Osteoblast (primary cell): Measurements from ENCODE around the gene KCNJ4. TPM values are rescaled to one million over a fixed set of nuclear protein-coding genes. Genes with fewer than 3 reads are reported as not detected.

Experiments
- DNase-seq: peaks from one replicate; pipeline ENCODE4 v3.0.0; 2011; ENCODE audit warnings: low spot score, mixed read lengths; ENCODE audit not compliant: insufficient read length; ENCODE audit errors: missing footprints
- H2AFZ ChIP-seq: 2 replicates; pipeline ENCODE4 v1.6.0; 2011; ENCODE audit warnings: mild to moderate bottlenecking, low read length
- H3K27ac ChIP-seq: 2 replicates; pipeline ENCODE4 v1.5.1; 2011; ENCODE audit warnings: mild to moderate bottlenecking, low read depth, low read length, moderate library complexity
- H3K27me3 ChIP-seq: 2 replicates; pipeline ENCODE4 v1.6.0; 2012; ENCODE audit warnings: mild to moderate bottlenecking, control low read depth, inconsistent platforms, low read length, moderate library complexity; ENCODE audit not compliant: insufficient read depth
- H3K36me3 ChIP-seq: 2 replicates; pipeline ENCODE4 v1.5.1; 2011; ENCODE audit warnings: mild to moderate bottlenecking, low read length, control low read depth, moderate library complexity; ENCODE audit not compliant: insufficient read depth
- H3K4me1 ChIP-seq: 2 replicates; pipeline ENCODE4 v1.5.1; 2011; ENCODE audit warnings: mild to moderate bottlenecking, low read length, control low read depth, moderate library complexity; ENCODE audit not compliant: insufficient read depth
- H3K4me2 ChIP-seq: 2 replicates; pipeline ENCODE4 v1.6.0; 2011; ENCODE audit warnings: mild to moderate bottlenecking, low read length; ENCODE audit not compliant: insufficient read depth
- H3K4me3 ChIP-seq: fragments of 200-600 bp; sonication (generic); 3 replicates; pipeline ENCODE4 v1.5.1; 2012; ENCODE audit warnings: mild to moderate bottlenecking, low read length, inconsistent platforms; ENCODE audit not compliant: insufficient read depth
- H3K79me2 ChIP-seq: 2 replicates; pipeline ENCODE4 v1.6.0; 2012; ENCODE audit warnings: mild to moderate bottlenecking, low read length, control low read depth, inconsistent platforms; ENCODE audit not compliant: insufficient read depth
- H3K9me3 ChIP-seq: 2 replicates; pipeline ENCODE4 v1.5.1; 2011; ENCODE audit warnings: low read depth, low read length, control low read depth
- H4K20me1 ChIP-seq: 2 replicates; pipeline ENCODE4 v1.6.0; 2012; ENCODE audit warnings: mild to moderate bottlenecking, low read length, control low read depth; ENCODE audit not compliant: insufficient read depth
- total RNA-seq: library from RNA; depleted of rRNA; stranded (reverse); fragments of >200 nt; gene quantifications from 2 replicates; pipeline ENCODE4 v1.2.3, GENCODE V29; 2012
- TF ChIP-seq, protein P1 (sequence below): IDR thresholded peaks from 2 replicates; pipeline ENCODE4 v1.5.1; 2011; ENCODE audit warnings: mild to moderate bottlenecking, low read depth, low read length, moderate library complexity; ENCODE audit errors: extremely low read depth

Gene KCNJ4
- total RNA-seq, 1 donor: not detected

DNA sequence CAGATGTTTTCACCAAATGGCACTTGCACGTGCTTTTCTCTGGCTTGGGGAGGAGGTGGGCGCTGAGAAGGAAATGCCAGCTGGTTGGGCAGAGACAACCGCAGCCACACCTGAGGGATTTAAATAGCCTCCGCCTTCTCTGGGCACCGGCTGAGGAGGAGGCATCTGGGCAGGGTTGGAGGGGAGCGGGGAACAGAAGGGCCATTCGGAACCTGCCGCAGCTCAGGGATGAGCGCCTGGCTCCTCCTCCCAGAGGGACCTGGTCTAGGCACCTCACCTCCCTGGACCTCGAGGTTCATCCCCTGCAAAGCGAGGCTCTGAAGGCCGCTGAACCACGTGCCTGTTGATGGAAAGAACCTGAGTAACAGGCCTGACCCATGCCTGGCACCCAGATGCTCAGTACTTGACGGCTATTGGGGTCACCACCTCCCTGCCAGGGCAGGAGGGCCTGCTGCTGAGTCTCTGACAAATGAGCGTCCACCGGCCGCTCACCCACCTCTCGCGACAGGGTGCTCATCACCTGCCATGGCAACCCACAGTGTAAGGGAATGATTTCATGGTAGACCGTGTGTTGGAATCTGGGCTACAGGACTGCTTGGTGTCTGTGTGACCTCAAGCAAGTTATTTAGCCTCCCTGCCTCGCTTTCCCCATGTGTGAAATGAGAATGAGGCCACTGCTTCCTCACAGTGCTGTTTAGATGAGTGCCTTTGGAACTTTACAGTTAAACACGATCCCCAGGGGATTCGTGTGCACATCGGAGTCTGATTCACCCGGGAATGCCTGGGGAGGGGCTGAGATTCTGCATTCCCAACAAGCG, 10.9 kb upstream of the KCNJ4 start:
- Histone ChIP-seq H3K27me3 (peaks cover 24% of the 10 kb centered on the region), H3K79me2 (peaks cover 28% of the 10 kb centered on the region), H3K9me3 (no peaks in the 10 kb centered on the region), H2AFZ (no peak overlapping the region), H4K20me1 (peaks cover 6% of the 10 kb centered on the region), H3K27ac (no peak overlapping the region), H3K4me2 (no peak overlapping the region), H3K36me3 (peaks cover 7% of the 10 kb centered on the region), H3K4me3 (no peak overlapping the region), H3K4me1 (peaks cover 21% of the 10 kb centered on the region)
- DNase-seq: peak; percentile 93
- TF ChIP-seq, protein P1, sequence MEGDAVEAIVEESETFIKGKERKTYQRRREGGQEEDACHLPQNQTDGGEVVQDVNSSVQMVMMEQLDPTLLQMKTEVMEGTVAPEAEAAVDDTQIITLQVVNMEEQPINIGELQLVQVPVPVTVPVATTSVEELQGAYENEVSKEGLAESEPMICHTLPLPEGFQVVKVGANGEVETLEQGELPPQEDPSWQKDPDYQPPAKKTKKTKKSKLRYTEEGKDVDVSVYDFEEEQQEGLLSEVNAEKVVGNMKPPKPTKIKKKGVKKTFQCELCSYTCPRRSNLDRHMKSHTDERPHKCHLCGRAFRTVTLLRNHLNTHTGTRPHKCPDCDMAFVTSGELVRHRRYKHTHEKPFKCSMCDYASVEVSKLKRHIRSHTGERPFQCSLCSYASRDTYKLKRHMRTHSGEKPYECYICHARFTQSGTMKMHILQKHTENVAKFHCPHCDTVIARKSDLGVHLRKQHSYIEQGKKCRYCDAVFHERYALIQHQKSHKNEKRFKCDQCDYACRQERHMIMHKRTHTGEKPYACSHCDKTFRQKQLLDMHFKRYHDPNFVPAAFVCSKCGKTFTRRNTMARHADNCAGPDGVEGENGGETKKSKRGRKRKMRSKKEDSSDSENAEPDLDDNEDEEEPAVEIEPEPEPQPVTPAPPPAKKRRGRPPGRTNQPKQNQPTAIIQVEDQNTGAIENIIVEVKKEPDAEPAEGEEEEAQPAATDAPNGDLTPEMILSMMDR: no peak

DNA sequence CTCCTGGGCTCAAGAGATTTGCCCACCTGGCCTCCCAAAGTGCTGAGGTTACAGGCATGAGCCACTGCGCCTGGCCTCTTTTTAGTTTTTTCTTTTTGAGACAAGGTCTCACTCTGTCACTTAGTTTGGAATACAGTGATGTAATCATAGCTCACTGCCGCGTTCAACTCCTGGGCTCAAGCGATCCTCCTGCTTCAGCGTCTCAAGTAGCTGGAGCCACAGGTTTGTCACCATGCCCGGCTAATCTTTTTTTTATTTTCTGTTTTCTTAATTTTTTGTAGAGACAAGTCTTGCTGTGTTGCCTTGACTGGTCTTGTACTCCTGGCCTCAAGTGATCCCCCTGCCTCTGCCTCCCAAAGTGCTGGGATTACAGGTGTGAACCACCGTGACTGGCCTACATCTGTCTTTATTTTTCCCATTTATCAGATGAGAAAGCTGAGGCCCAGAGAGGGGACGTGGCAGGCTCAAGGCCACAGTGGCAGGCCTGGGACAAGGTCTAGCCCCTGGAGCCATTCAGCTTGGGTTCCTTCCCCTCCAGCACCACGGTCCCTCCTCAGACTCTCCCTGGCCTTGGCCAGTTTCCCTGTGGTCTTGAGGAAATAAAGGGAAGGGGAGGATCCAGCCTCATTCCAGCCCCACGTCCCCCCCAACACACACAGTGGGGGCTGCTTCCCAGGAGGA, 10.1 kb upstream of the KCNJ4 start:
- TF ChIP-seq, protein P1: no peak
- Histone ChIP-seq H3K4me3 (no peak overlapping the region), H3K79me2 (peaks cover 21% of the 10 kb centered on the region), H2AFZ (no peak overlapping the region), H3K27ac (no peak overlapping the region), H3K9me3 (no peaks in the 10 kb centered on the region), H4K20me1 (peaks cover under 1% of the 10 kb centered on the region), H3K4me2 (no peak overlapping the region), H3K27me3 (peaks cover 32% of the 10 kb centered on the region), H3K36me3 (peaks cover 1% of the 10 kb centered on the region), H3K4me1 (peaks cover 21% of the 10 kb centered on the region)
- DNase-seq: peak; percentile 58

DNA sequence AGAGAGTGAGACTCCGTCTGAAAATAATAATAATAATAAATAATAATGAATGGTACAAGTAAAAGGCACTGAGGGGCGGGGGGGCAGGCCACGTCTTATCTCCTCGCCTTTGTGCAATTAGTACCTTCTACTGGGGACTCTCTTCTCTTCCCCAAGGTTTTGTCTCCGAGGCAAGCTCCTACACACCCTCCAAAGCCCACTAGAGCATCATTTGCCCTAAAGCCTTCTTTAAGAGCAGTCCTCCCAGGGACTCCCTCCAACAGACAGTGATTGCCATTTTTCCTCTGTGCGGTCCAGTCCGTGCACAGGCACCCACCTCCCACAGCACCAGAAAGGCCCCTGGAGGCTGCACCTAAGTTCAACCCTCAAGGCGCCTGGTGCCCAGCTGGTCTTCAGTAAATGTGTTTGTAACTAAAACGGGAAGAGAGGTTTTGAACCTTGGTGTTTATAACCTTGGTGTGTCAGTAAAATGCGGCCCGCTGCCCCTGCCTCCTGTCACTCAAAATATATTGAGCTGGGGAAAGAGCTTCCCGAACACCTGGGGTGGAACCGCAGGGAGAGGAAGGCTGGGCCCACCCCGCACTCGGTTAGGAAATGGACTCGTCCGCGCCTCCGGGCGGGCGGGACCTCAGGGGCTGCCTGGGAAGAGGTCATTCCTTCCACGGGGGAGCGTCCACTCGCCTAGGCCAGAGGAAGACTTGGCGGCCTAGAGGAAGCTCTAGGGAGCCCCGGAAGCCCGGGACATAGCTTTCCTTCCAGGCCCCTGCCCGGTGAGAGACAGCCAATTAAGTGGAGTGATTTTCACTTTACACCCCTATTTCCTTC, 8.2 kb upstream of the KCNJ4 start:
- no peaks in the 10 kb centered on the region for H3K36me3 ChIP-seq
- peaks cover 13% of the 10 kb centered on the region for H3K4me1 ChIP-seq
- H3K9me3 ChIP-seq: no peaks in the 10 kb centered on the region
- H4K20me1 ChIP-seq: no peaks in the 10 kb centered on the region
- H3K27ac ChIP-seq: no peak overlapping the region
- H3K79me2 ChIP-seq: peaks cover 2% of the 10 kb centered on the region
- H3K27me3 ChIP-seq: peaks cover 50% of the 10 kb centered on the region
- TF ChIP-seq, protein P1: no peak
- DNase-seq: peak; percentile 47
- no peak overlapping the region for H3K4me2 ChIP-seq
- H3K4me3 ChIP-seq: no peak overlapping the region
- H2AFZ ChIP-seq: no peak overlapping the region
